Cardiac fibroblast (primary cell): ENCODE results near the gene FSCN2.
A peak's percentile ranks its signal among the peaks of the same experiment; 100 is the strongest.

Source experiments
- DNase-seq, 2 donors: peaks; one replicate each; pipeline versions ENCODE4 v3.0.0 to v3.0.0-alpha.2; 2010; ENCODE audit warnings: low read depth in 2 of 2
- H3K4me3 ChIP-seq, 2 donors: replicated peaks in 1 of 2; 1 replicate in 1 of 2; 2 replicates in 1 of 2; pipeline ENCODE4 v1.5.1; 2011; ENCODE audit warnings: low read depth in 2 of 2, low read length in 2 of 2, mild to moderate bottlenecking in 2 of 2, moderate library complexity in 1 of 2
- CTCF ChIP-seq: IDR thresholded peaks from one replicate; pipeline ENCODE4 v1.5.1; 2011; ENCODE audit warnings: low read depth, mild to moderate bottlenecking, low read length, inconsistent platforms

The FSCN2 gene

GRCh38 chr17:81522491-81523401, 5.4 kb upstream of the FSCN2 start:
- no peak for DNase-seq
- peak; percentile 14 for TF ChIP-seq CTCF
- H3K4me3 ChIP-seq, result no peak overlapping the region

GRCh38 chr17:81523402-81524038, 4.7 kb upstream of the FSCN2 start:
- H3K4me3 ChIP-seq, result no peak overlapping the region
- TF ChIP-seq CTCF, result no peak
- peak in 1 of 2 donors; percentile 70 for DNase-seq

- no peak overlapping the region for H3K4me3 ChIP-seq
- no peak for DNase-seq
- no peak for TF ChIP-seq CTCF
Observed at GRCh38 chr17:81524039-81524864, 3.9 kb upstream of the FSCN2 start.

GRCh38 chr17:81524865-81525159, 3.4 kb upstream of the FSCN2 start:
- no peak overlapping the region for H3K4me3 ChIP-seq
- DNase-seq, result no peak
- no peak for TF ChIP-seq CTCF

- no peak for TF ChIP-seq CTCF
- DNase-seq, result no peak
- H3K4me3 ChIP-seq, result no peak overlapping the region
Observed at GRCh38 chr17:81526662-81527571, 1.3 kb upstream of the FSCN2 start.

GRCh38 chr17:81528384-81528650, 140 bp downstream of the FSCN2 start:
- TF ChIP-seq CTCF, result no peak
- DNase-seq, result no peak
- no peak overlapping the region for H3K4me3 ChIP-seq
